ENCODE results near the gene MAP4K3. TPM values are rescaled to one million over a fixed set of nuclear protein-coding genes. Genes with fewer than 3 reads are reported as not detected.

The MAP4K3 gene
- total and polyA plus RNA-seq, 3 donors from 2014 or later: 37.6 to 59.6 (median 58.8) TPM

DNA sequence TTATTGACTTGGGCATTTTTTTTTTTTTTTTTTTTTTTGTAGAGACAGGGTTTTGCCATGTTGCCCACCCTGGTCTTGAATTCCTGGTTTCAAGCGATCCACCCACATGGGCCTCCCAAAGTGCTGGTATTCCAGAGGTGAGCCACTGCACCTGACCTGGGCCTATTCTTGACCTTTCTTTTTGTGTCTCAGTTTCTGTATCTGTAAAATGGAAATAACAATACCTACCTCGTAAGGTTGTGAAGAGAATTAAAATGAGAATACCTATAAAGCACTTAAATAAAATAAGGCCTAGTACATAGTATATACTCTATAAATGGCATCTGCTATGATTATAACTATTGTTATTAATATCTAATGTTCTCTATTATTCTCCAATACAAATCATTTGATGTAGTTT, 15.7 kb downstream of the MAP4K3 start:
- WGBS, 2 donors: 95 to 98% methylated on average over 2 of the region's 2 CpGs

DNA sequence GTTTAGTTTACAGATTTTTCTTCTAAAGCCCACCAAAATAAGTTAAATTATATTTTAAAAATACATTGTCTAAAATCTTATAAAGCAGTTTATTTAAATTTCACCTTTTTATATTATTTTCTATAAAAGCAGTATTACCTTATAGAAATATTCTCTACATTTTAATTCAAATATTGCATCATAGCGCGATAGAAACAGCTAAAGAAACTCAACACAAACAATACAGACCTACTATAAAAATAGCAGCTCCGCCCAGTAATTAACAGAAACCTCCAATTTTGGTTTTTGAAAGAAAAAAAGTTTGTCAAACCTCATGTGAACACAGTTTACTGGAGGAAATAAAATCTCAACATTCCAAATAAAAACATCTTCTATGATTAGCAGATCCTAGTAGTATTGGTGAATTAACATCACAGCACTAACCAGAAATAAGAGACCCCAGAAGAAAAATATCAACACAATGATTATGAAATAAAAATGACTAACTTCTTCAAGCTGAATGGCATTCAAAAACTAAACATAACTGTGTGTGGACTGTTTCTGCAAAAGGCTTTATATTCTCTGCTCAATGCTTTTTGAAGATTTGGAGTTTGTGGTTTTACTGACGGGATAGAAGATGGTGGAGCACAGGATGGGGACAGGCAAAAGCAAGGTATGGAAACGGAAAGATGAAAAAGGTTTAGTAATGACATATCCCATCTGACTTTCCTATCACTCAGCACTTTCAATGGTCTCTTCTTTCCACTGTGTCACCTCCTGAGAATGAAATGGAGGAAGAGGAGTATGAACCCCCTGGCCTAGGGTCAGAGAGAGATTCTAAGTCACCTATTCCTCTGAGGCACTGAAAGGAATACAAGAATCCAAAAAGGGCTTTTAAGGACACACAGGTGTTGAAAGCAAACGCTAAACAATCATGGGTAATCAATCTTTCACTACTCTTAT, 17.5 kb downstream of the MAP4K3 start:
- WGBS, 2 donors: 92% methylated on average over 6 of the region's 6 CpGs
- Histone ChIP-seq H3K27me3 (no peaks in the 10 kb centered on the region), H3K9me3 (no peaks in the 10 kb centered on the region), H3K4me1 (peaks cover 9% of the 10 kb centered on the region), H3K36me3 (ENCODE audit: low read depth, missing control alignments) (no peaks in the 10 kb centered on the region), H3K4me3 (no peak overlapping the region), H3K27ac (no peak overlapping the region)
- TF ChIP-seq POLR2A (IDR thresholded peaks at IDR 0.05): no peak
- TF ChIP-seq, protein P1, sequence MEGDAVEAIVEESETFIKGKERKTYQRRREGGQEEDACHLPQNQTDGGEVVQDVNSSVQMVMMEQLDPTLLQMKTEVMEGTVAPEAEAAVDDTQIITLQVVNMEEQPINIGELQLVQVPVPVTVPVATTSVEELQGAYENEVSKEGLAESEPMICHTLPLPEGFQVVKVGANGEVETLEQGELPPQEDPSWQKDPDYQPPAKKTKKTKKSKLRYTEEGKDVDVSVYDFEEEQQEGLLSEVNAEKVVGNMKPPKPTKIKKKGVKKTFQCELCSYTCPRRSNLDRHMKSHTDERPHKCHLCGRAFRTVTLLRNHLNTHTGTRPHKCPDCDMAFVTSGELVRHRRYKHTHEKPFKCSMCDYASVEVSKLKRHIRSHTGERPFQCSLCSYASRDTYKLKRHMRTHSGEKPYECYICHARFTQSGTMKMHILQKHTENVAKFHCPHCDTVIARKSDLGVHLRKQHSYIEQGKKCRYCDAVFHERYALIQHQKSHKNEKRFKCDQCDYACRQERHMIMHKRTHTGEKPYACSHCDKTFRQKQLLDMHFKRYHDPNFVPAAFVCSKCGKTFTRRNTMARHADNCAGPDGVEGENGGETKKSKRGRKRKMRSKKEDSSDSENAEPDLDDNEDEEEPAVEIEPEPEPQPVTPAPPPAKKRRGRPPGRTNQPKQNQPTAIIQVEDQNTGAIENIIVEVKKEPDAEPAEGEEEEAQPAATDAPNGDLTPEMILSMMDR (IDR thresholded peaks at IDR 0.05): no peak
- DNase-seq: no peak
- intact Hi-C loops (cut with DNase I; ENCODE audit: low total_unique reads): no loop called here

More for the DNA sequence above, 15.7 kb downstream of the MAP4K3 start:
- Histone ChIP-seq H3K4me3 (no peak overlapping the region), H3K4me1 (peaks cover 5% of the 10 kb centered on the region), H3K9me3 (no peaks in the 10 kb centered on the region), H3K27ac (no peak overlapping the region), H3K36me3 (ENCODE audit: low read depth, missing control alignments) (no peaks in the 10 kb centered on the region), H3K27me3 (no peaks in the 10 kb centered on the region)
- no peak for TF ChIP-seq POLR2A (IDR thresholded peaks at IDR 0.05)
- TF ChIP-seq, protein P1 (IDR thresholded peaks at IDR 0.05): no peak
- intact Hi-C loops (cut with DNase I; ENCODE audit: low total_unique reads): no loop called here
- DNase-seq: no peak

DNA sequence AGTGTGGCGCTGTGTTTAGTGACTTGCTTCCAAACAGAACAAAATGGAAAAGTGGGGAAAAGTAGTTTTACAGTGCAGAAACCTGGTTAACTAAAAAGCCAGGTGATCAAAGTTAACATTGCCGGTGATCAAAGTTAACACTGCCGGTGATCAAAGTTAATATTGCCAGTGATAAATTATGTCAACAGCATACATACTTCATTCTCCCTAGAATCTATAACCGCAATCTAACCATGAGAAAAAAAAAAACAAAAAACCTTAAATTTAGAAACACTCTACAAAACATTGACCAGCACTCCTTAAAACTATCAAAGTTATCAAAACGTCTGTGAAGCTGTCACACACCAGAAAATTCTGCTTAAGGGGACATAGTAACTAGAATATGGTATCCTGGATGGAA, 18.6 kb downstream of the MAP4K3 start:
- Histone ChIP-seq H3K9me3 (no peaks in the 10 kb centered on the region), H3K4me3 (no peak overlapping the region), H3K27ac (no peak overlapping the region), H3K36me3 (ENCODE audit: low read depth, missing control alignments) (no peaks in the 10 kb centered on the region), H3K27me3 (no peaks in the 10 kb centered on the region), H3K4me1 (peaks cover 9% of the 10 kb centered on the region)
- no peak for DNase-seq
- intact Hi-C loops (cut with DNase I; ENCODE audit: low total_unique reads): no loop called here
- WGBS, 2 donors: 81 to 89% methylated on average over 5 of the region's 5 CpGs
- no peak for TF ChIP-seq POLR2A (IDR thresholded peaks at IDR 0.05)

DNA sequence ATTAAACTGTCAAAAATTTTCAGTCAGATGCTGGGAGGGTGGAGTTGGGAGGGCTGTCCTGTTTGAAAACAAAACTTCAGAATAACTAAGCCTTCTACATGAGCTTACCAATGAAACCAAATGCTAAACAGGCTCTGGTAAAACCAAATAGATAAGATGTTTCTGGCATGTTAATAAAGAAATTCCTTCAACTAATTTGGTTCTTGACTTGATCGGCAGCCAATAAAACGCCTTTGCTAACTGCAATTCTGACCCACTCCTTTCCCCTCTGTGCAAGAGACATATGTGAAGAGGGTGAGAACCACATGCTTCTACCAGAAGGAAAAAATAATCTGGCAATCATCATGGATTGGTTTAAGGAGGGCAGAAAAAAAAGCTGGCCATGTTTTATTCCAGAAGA, 20.9 kb downstream of the MAP4K3 start:
- Histone ChIP-seq H3K36me3 (ENCODE audit: low read depth, missing control alignments) (no peaks in the 10 kb centered on the region), H3K27me3 (no peaks in the 10 kb centered on the region), H3K4me1 (peaks cover 13% of the 10 kb centered on the region), H3K27ac (no peak overlapping the region), H3K4me3 (no peak overlapping the region), H3K9me3 (no peaks in the 10 kb centered on the region)
- TF ChIP-seq, protein P1 (IDR thresholded peaks at IDR 0.05): no peak
- no peak for TF ChIP-seq POLR2A (IDR thresholded peaks at IDR 0.05)
- intact Hi-C loops (cut with DNase I; ENCODE audit: low total_unique reads): no loop called here
- WGBS, 2 donors: 42 to 44% methylated on average over 2 of the region's 2 CpGs
- no peak for DNase-seq

DNA sequence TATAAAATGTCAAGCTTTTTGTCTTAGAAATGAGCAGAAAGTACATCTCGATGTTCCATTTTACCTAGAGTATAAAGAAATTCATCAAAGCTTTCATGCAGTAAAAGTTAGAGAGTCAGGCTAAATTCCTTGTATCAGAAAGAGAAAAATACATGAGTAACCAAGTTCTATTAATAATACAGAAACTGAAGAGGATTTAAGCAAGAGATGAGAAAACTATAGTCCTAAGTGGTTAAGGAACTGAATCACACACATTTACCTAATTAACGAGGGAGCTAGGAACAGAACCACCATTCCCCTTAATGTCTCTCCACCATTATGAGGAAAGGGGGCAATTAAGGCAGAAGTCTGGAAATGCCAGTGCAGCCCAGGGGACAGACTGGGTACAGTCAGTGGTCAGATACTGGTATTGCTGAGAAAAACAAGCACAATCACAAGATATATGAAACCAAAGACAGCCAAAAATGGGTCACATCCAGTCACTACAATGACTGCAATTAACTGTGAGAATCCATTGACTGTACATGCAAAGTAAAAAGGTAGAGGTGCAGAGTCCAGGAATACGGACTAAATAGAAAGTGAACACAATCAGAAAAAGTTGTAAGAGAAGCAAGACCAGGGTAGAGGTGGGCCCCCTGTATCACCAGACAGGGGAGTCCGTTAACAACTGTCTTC, 23.9 kb downstream of the MAP4K3 start:
- Histone ChIP-seq H3K27me3 (no peaks in the 10 kb centered on the region), H3K9me3 (no peaks in the 10 kb centered on the region), H3K4me3 (no peak overlapping the region), H3K4me1 (peaks cover 15% of the 10 kb centered on the region), H3K27ac (no peak overlapping the region), H3K36me3 (ENCODE audit: low read depth, missing control alignments) (no peaks in the 10 kb centered on the region)
- TF ChIP-seq POLR2A (IDR thresholded peaks at IDR 0.05): no peak
- TF ChIP-seq, protein P1 (IDR thresholded peaks at IDR 0.05): no peak
- intact Hi-C loops (cut with DNase I; ENCODE audit: low total_unique reads): no loop called here
- DNase-seq: no peak
- WGBS, 2 donors: 80 to 83% methylated on average over 4 of the region's 4 CpGs
